ENCODE data around the gene TSC22D1.

The TSC22D1 gene

DNA sequence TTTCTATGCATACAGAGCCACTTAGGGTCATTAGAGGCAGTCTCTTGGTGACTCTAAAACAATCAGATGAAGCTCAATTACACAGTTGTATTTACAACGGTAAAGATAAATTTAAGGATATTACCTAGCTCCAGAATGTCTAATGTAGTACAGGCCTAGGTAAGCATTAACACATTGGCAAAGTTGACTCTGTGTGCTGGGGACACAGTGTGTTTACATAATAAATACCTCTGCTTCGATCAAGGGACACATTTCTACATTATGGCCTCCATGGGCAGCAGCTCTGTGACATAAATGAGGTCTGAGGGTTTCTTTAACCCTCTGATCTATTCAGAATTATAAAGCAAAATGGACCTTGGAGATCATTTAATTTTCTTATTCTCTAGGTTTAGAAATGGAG lies 127.8 kb downstream of the TSC22D1 start:
- no peak overlapping the region for H3K9ac ChIP-seq

GRCh38 chr13:44447783-44448321 lies 128.3 kb downstream of the TSC22D1 start:
- peaks cover 16% of the 10 kb centered on the region; the same call in 1 of the 2 replicates for H3K36me3 ChIP-seq
- H3K4me2 ChIP-seq = no peak overlapping the region

More for the DNA sequence above, 127.8 kb downstream of the TSC22D1 start:
- H3K9me3 ChIP-seq = no peaks in the 10 kb centered on the region
- peaks cover 16% of the 10 kb centered on the region; the same call in 1 of the 2 replicates for H3K36me3 ChIP-seq
- H3K27ac ChIP-seq = no peak overlapping the region
- H3K27me3 ChIP-seq = no peaks in the 10 kb centered on the region
- H3K4me1 ChIP-seq = no peaks in the 10 kb centered on the region
- H3K4me2 ChIP-seq = no peak overlapping the region
- no peak overlapping the region for H3K4me3 ChIP-seq
- TF ChIP-seq Cebpa-rat (IDR thresholded peaks at IDR 0.05) = no peak
- H4K20me1 ChIP-seq = peaks cover 6% of the 10 kb centered on the region; the same call in 1 of the 2 replicates

GRCh38 chr13:44440046-44440608 lies 136.0 kb downstream of the TSC22D1 start:
- Histone ChIP-seq H4K20me1 (no peaks in the 10 kb centered on the region), H3K9ac (peak overlapping the region; percentile 49; the same call in 1 of the 2 replicates), H3K36me3 (no peaks in the 10 kb centered on the region), H3K27ac (no peak overlapping the region), H3K4me1 (peaks cover 27% of the 10 kb centered on the region), H3K4me2 (peak overlapping the region; percentile 55), H3K9me3 (no peaks in the 10 kb centered on the region), H3K27me3 (no peaks in the 10 kb centered on the region), H3K4me3 (no peak overlapping the region)
- no peak for TF ChIP-seq Cebpa-rat (IDR thresholded peaks at IDR 0.05)

More at GRCh38 chr13:44447783-44448321, 128.3 kb downstream of the TSC22D1 start:
- H3K9ac ChIP-seq = no peak overlapping the region
- no peak overlapping the region for H3K27ac ChIP-seq
- H3K4me1 ChIP-seq = no peaks in the 10 kb centered on the region
- no peaks in the 10 kb centered on the region for H3K9me3 ChIP-seq
- TF ChIP-seq Cebpa-rat (IDR thresholded peaks at IDR 0.05) = no peak
- H4K20me1 ChIP-seq = peaks cover 6% of the 10 kb centered on the region; the same call in 1 of the 2 replicates
- no peak overlapping the region for H3K4me3 ChIP-seq
- no peaks in the 10 kb centered on the region for H3K27me3 ChIP-seq

DNA sequence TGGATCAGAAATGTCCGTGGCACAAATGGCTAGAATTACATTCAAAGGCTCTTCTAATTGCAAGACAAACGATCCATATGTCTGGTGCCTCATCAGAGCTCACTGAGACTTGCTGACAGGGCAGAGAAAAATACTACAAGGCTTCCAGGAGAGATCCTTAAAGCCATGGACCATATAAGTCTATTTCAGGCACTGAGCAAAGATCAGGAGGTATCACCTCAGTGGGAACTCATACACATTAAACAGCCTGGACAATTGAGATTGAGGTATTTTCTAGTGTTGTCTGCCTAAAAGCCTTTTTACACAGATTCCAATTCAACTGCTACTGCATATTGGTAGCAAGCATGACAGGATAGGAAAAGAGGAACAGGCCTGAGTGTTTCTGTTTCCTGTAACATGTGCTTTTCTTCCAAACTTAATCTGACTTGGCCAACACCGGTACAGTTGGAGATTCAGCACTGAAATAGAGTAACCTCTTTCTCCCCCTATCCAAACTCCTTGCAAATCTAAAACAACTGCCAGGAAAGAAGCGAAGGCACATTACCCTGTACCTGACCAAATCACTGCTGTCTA lies 136.6 kb downstream of the TSC22D1 start:
- H3K4me2 ChIP-seq = peak overlapping the region; percentile 55
- TF ChIP-seq Cebpa-rat (IDR thresholded peaks at IDR 0.05) = no peak
- no peaks in the 10 kb centered on the region for H3K9me3 ChIP-seq
- H3K36me3 ChIP-seq = peaks cover 3% of the 10 kb centered on the region
- H3K4me1 ChIP-seq = peaks cover 31% of the 10 kb centered on the region
- H3K4me3 ChIP-seq = no peak overlapping the region
- H3K9ac ChIP-seq = peak overlapping the region; percentile 49; the same call in 1 of the 2 replicates
- peaks cover 4% of the 10 kb centered on the region for H4K20me1 ChIP-seq
- H3K27ac ChIP-seq = peak overlapping the region; percentile 45; the same call in 1 of the 2 replicates
- H3K27me3 ChIP-seq = no peaks in the 10 kb centered on the region

DNA sequence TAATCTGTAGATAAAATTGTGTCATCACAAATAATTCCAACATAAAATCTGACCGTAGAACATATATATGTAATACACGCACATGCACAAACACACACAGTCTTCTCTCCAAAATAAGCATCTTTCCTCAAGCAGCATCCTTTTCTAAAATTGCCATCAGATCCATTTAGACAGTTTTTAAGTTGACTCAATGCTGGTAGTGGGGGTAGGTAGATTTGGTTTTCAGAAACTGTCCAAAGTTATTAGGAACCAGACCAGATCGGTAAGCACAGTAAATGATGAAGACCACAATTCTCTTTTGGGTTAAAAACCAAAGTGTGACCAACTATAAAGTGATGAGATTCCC lies 137.9 kb downstream of the TSC22D1 start:
- no peaks in the 10 kb centered on the region for H3K9me3 ChIP-seq
- no peak overlapping the region for H3K4me3 ChIP-seq
- H4K20me1 ChIP-seq = peaks cover 18% of the 10 kb centered on the region
- no peak overlapping the region for H3K9ac ChIP-seq
- no peak overlapping the region for H3K4me2 ChIP-seq
- H3K27me3 ChIP-seq = no peaks in the 10 kb centered on the region
- no peak overlapping the region for H3K27ac ChIP-seq
- TF ChIP-seq Cebpa-rat (IDR thresholded peaks at IDR 0.05) = no peak
- peaks cover 16% of the 10 kb centered on the region for H3K36me3 ChIP-seq
- H3K4me1 ChIP-seq = peaks cover 44% of the 10 kb centered on the region

DNA sequence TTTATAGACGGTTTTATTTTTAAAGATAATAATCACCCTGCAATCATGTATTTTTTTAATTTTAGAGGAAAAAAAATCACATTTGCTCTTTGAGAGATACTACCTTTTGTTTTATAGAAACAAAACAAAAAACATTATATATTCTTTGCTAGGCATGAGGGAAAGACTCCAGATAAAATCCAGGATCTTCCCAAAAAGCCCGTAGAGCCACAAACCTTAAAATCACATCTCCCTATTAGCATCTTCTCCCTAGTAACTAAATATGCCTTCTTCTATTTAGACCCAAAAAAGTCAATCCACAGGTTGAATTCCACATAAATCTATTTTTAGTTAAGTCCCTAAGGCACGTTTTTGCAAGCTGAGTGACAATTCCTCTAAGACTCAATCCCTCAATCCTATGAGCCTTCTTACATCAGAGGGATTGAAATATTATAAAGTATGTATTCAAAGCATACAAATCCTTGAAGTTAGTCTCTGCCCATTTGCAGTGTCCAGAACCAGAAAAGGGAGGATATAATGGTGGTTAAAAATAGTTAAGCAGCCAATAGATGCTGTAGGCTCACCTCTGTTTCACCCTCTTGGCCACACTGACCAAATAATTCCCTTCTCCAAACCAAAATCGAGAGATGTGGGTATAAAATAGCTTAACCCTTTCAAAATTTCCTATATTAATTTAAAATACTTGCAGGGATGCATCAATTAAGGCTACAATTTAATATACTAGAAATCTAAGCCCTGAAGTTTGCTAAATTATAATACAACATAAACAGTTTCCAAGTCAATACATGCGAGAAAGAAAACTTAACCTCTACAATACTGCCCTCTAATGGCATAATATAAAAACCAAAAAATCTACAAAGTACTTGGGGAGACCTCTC lies 138.5 kb downstream of the TSC22D1 start:
- Histone ChIP-seq H3K4me2 (peak overlapping the region; percentile 84), H3K36me3 (peaks cover 22% of the 10 kb centered on the region), H3K27ac (peak overlapping the region; percentile 99), H4K20me1 (peaks cover 24% of the 10 kb centered on the region), H3K27me3 (no peaks in the 10 kb centered on the region), H3K9me3 (no peaks in the 10 kb centered on the region), H3K4me1 (peaks cover 46% of the 10 kb centered on the region), H3K9ac (peak overlapping the region; percentile 98), H3K4me3 (peak overlapping the region; percentile 85)
- TF ChIP-seq Cebpa-rat (IDR thresholded peaks at IDR 0.05) = no peak

GRCh38 chr13:44436589-44437337 lies 139.4 kb downstream of the TSC22D1 start:
- H3K27me3 ChIP-seq = no peaks in the 10 kb centered on the region
- peak overlapping the region; percentile 85 for H3K4me3 ChIP-seq
- H3K9me3 ChIP-seq = no peaks in the 10 kb centered on the region
- H3K4me1 ChIP-seq = peaks cover 46% of the 10 kb centered on the region
- H4K20me1 ChIP-seq = peaks cover 27% of the 10 kb centered on the region
- no peak for TF ChIP-seq Cebpa-rat (IDR thresholded peaks at IDR 0.05)
- H3K27ac ChIP-seq = peak overlapping the region; percentile 99
- H3K36me3 ChIP-seq = peaks cover 24% of the 10 kb centered on the region
- H3K9ac ChIP-seq = peak overlapping the region; percentile 98
- peak overlapping the region; percentile 84 for H3K4me2 ChIP-seq

DNA sequence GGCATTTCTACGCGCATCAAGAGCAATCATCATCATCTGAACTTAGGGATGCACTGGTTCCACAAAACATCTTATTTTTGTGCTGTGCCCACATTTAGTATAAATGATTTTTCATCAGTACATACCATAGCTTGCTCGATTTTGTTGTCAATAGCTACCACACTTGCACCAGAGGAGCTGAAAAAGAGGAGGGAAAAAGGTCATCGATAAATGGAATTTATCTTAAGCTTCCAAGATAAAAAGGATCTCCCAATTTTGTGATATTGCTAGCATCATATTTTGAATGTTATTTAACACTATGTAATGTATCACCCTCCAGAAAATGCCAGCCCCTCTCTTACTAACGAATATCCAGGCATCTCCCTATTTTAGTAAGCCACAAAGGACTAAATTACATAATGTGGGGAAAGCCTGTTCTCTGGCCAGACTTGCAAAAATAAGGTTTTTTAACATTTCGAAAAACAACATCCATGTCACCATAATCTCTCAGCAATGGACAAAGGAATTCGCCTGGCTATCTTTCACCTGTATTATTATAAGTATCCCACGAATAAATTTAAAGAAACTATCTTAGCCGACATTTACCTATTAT lies 140.1 kb downstream of the TSC22D1 start:
- peaks cover 27% of the 10 kb centered on the region for H4K20me1 ChIP-seq
- peaks cover 46% of the 10 kb centered on the region for H3K4me1 ChIP-seq
- no peaks in the 10 kb centered on the region for H3K9me3 ChIP-seq
- TF ChIP-seq Cebpa-rat (IDR thresholded peaks at IDR 0.05) = no peak
- peak overlapping the region; percentile 84 for H3K4me2 ChIP-seq
- peaks cover 24% of the 10 kb centered on the region for H3K36me3 ChIP-seq
- peak overlapping the region; percentile 85 for H3K4me3 ChIP-seq
- peak overlapping the region; percentile 99 for H3K27ac ChIP-seq
- no peaks in the 10 kb centered on the region for H3K27me3 ChIP-seq
- peak overlapping the region; percentile 98 for H3K9ac ChIP-seq

Measured in BLaER1 (cell line).